ENCODE results near the gene VAMP8. TPM values are rescaled to one million over a fixed set of nuclear protein-coding genes. Genes with fewer than 3 reads are reported as not detected.
A peak's percentile ranks its signal among the peaks of the same experiment; 100 is the strongest.
"Not testable (repeated sequence)": the region's sequence is repeated elsewhere in the genome, so short reads cannot be mapped to it uniquely, and the experiment has no call there.

The VAMP8 gene
- total RNA-seq, 1 donor from 2014 or later: 10.0 TPM

- Histone ChIP-seq H3K36me3 (peaks cover 28 to 58% of the 10 kb centered on the region in 2 donors), H3K9me3 (no peaks in the 10 kb centered on the region), H3K4me1 (peaks cover 3 to 14% of the 10 kb centered on the region in 2 donors), H3K27me3 (no peaks in the 10 kb centered on the region), H3K4me3 (no peak overlapping the region), H3K27ac (no peak overlapping the region)
- intact Hi-C loops (cut with DNase I): no loop called here
- DNase-seq (ENCODE audit: low spot score in 2 of 2): no peak
- no peak for TF ChIP-seq CTCF (IDR thresholded peaks at IDR 0.05)
These were observed 20.3 kb upstream of the VAMP8 start for GRCh38 chr2:85557130-85557529.

GRCh38 chr2:85558160-85558559 is 19.2 kb upstream of the VAMP8 start:
- intact Hi-C loops (cut with DNase I): no loop called here
- H3K4me3 ChIP-seq: no peak overlapping the region
- TF ChIP-seq CTCF (IDR thresholded peaks at IDR 0.05): no peak
- no peak overlapping the region for H3K27ac ChIP-seq
- no peak for DNase-seq (ENCODE audit: low spot score in 2 of 2)
- peaks cover 3 to 16% of the 10 kb centered on the region in 2 donors for H3K4me1 ChIP-seq
- no peaks in the 10 kb centered on the region for H3K27me3 ChIP-seq
- no peaks in the 10 kb centered on the region for H3K9me3 ChIP-seq
- peaks cover 20 to 49% of the 10 kb centered on the region in 2 donors for H3K36me3 ChIP-seq

GRCh38 chr2:85560403-85560726 is 17.0 kb upstream of the VAMP8 start:
- peak overlapping the region; percentile 77 to 79 for H3K4me3 ChIP-seq
- not testable (repeated sequence) for H3K27ac ChIP-seq; DNase-seq (ENCODE audit: low spot score in 2 of 2); H3K27me3 ChIP-seq; H3K9me3 ChIP-seq
- H3K4me1 ChIP-seq: peaks cover 3 to 16% of the 10 kb centered on the region in 2 donors
- intact Hi-C loops (cut with DNase I): loop anchor here (2.0 kb wide), 3 partner anchors 22 to 56 kb away; partner anchors contain the start of genes MAT2A, USP39 and VAMP5
- peaks cover 2 to 27% of the 10 kb centered on the region in 2 donors for H3K36me3 ChIP-seq

- H3K36me3 ChIP-seq: peaks cover 0 to 22% of the 10 kb centered on the region in 2 donors
- no peak for DNase-seq (ENCODE audit: low spot score in 2 of 2)
- peaks cover 3 to 16% of the 10 kb centered on the region in 2 donors for H3K4me1 ChIP-seq
- H3K9me3 ChIP-seq: no peaks in the 10 kb centered on the region
- peak overlapping the region; percentile 77 to 79 for H3K4me3 ChIP-seq
- H3K27ac ChIP-seq: peak overlapping the region; percentile 76 to 86
- intact Hi-C loops (cut with DNase I): loop anchor here (1.0 to 2.0 kb wide), 4 partner anchors 22 to 56 kb away; partner anchors contain the start of genes MAT2A, TMEM150A, USP39 and VAMP5
- no peaks in the 10 kb centered on the region for H3K27me3 ChIP-seq
- no peak for TF ChIP-seq CTCF (IDR thresholded peaks at IDR 0.05)
These were observed 16.5 kb upstream of the VAMP8 start for GRCh38 chr2:85560812-85561279.

- Histone ChIP-seq H3K4me1 (peaks cover 3 to 16% of the 10 kb centered on the region in 2 donors), H3K36me3 (peaks cover 0 to 20% of the 10 kb centered on the region in 2 donors), H3K27ac (peak within 1 kb of the TSS; percentile 76 to 86), H3K4me3 (peak within 1 kb of the TSS; percentile 77 to 79), H3K9me3 (no peaks in the 10 kb centered on the region), H3K27me3 (no peaks in the 10 kb centered on the region)
- peak; percentile 82 to 97 for DNase-seq (ENCODE audit: low spot score in 2 of 2)
- intact Hi-C loops (cut with DNase I): loop anchor here (1.0 to 2.0 kb wide), 4 partner anchors 23 to 55 kb away; partner anchors contain the start of genes MAT2A, TMEM150A, USP39 and VAMP5
- TF ChIP-seq CTCF (IDR thresholded peaks at IDR 0.05): peak in 2 of 3 experiments; percentile 10 to 35
These were observed 15.8 kb upstream of the VAMP8 start, which contains the start of gene GGCX for GRCh38 chr2:85561280-85562212. GGCX (minus strand) TSS chr2:85561493; CDS start chr2:85561428, 65 bp downstream.

- no peak for DNase-seq (ENCODE audit: low spot score in 2 of 2)
- Histone ChIP-seq H3K9me3 (no peaks in the 10 kb centered on the region), H3K27ac (no peak overlapping the region), H3K36me3 (no peaks in the 10 kb centered on the region), H3K4me3 (no peak overlapping the region), H3K4me1 (peaks cover 3 to 16% of the 10 kb centered on the region in 2 donors), H3K27me3 (no peaks in the 10 kb centered on the region)
- TF ChIP-seq CTCF (IDR thresholded peaks at IDR 0.05): no peak
- intact Hi-C loops (cut with DNase I): no loop called here
These were observed 13.2 kb upstream of the VAMP8 start for GRCh38 chr2:85564144-85564563.

Data from ascending aorta (tissue), 2 donors.